Neural cell (in vitro differentiated cells): ENCODE data around the gene FAM193A.

ENCODE experiments used
- CTCF ChIP-seq: fragments of 450-650 bp; IDR thresholded peaks from 2 replicates; pipeline ENCODE4 v1.5.1; 2014; ENCODE audit warnings: antibody characterized with exemption, mild to moderate bottlenecking, moderate library complexity; ENCODE audit not compliant: poor library complexity, severe bottlenecking
- EP300 ChIP-seq: fragments of 450-650 bp; conservative IDR thresholded peaks from 2 replicates; pipeline ENCODE4 v1.6.1; 2014; ENCODE audit warnings: antibody characterized with exemption, mild to moderate bottlenecking, moderate library complexity; ENCODE audit not compliant: poor library complexity, severe bottlenecking
- EZH2 ChIP-seq: fragments of 200-600, 300-800 bp; shearing (Covaris generic), sonication (generic); IDR thresholded peaks from 2 replicates; pipeline ENCODE4 v1.6.1; 2014; ENCODE audit warnings: antibody characterized with exemption, low read length, borderline replicate concordance, mild to moderate bottlenecking; ENCODE audit not compliant: insufficient read depth, poor library complexity, severe bottlenecking
- POLR2AphosphoS5 ChIP-seq: IDR thresholded peaks from 2 replicates; pipeline ENCODE4 v1.6.1; 2012
- RAD21 ChIP-seq: fragments of 450-650 bp; conservative IDR thresholded peaks from 2 replicates; pipeline ENCODE4 v1.6.1; 2014; ENCODE audit warnings: antibody characterized with exemption, mild to moderate bottlenecking, moderate library complexity
- SMC3 ChIP-seq: fragments of 450-650 bp; conservative IDR thresholded peaks from 2 replicates; pipeline ENCODE4 v1.6.1; 2014; ENCODE audit warnings: antibody characterized with exemption, mild to moderate bottlenecking, moderate library complexity; ENCODE audit not compliant: poor library complexity

GRCh38 chr4:2663275-2663674 is 126.8 kb downstream of the FAM193A start:
- TF ChIP-seq EZH2 (no peak), CTCF (no peak), RAD21 (no peak), EP300 (no peak), SMC3 (no peak), POLR2AphosphoS5 (no peak)
